HCT116 (cell line): ENCODE measurements around the gene FAM13A. TPM values are rescaled to one million over a fixed set of nuclear protein-coding genes. Genes with fewer than 3 reads are reported as not detected.
"Not testable (repeated sequence)": the region's sequence is repeated elsewhere in the genome, so short reads cannot be mapped to it uniquely, and the experiment has no call there.

ENCODE experiments used
- ATAC-seq: fragments of 200-7000 bp; cut with Tn5 transposase; 2 replicates; pipeline ENCODE4 v1.9.1; 2020; ENCODE audit warnings: mild to moderate bottlenecking, moderate library complexity
- BruUV-seq: library from RNA; stranded (reverse); fragments of 400-500 nt; replicated peaks from 2 replicates; lab custom pipeline; 2021; lab: Mats Ljungman, UMichigan
- CTCF ChIA-PET: fragments of 300-600 bp; sonication (Branson Sonifier 250); formaldehyde crosslinking; loops from one replicate; lab custom pipeline; 2021; ENCODE audit warnings: antibody characterized with exemption; lab: Charles Lee
- POLR2A ChIA-PET: fragments of 300-600, 350-600 bp; sonication (Branson Sonifier 250); formaldehyde crosslinking; loops from one replicate; lab custom pipeline; 2021; ENCODE audit warnings: antibody characterized with exemption; lab: Charles Lee
- RAD21 ChIA-PET, 2 experiments: fragments of 300-600 bp; sonication (Branson Sonifier 250); formaldehyde crosslinking; loops; one replicate each; lab custom pipeline; 2023; ENCODE audit warnings: low total read pairs in 2 of 2; ENCODE audit not compliant: uncharacterized antibody in 2 of 2, unreplicated experiment in 2 of 2, low non-redundant PET in 1 of 2; lab: Charles Lee
- DNase-seq: peaks from one replicate; pipeline ENCODE4 v3.0.0-alpha.2; 2010; ENCODE audit warnings: low read depth, low spot score
- H2AFZ ChIP-seq: fragments of 200-600 bp; shearing (Covaris generic), sonication (generic); 2 replicates; pipeline ENCODE4 v1.6.1; 2017; ENCODE audit warnings: low read depth, mixed run types, mixed read lengths, antibody characterized with exemption, low read length; ENCODE audit not compliant: poor library complexity, severe bottlenecking
- H3K27ac ChIP-seq: 2 replicates; pipeline ENCODE4 v1.5.1; 2012; ENCODE audit warnings: low read depth, low read length
- H3K27me3 ChIP-seq: fragments of 200-600 bp; sonication (generic); 2 replicates; pipeline ENCODE4 v1.6.1; 2016; ENCODE audit warnings: mixed run types, low read length, mixed read lengths; ENCODE audit not compliant: insufficient read depth
- H3K36me3 ChIP-seq, 2 experiments: fragments of 200-500 bp in 1 of 2; fragments of 200-600 bp in 1 of 2; sonication (Bioruptor generic) in 1 of 2; sonication (generic) in 1 of 2; 2 replicates each; pipeline versions ENCODE4 v1.5.1 to v1.6.1; 2014 to 2016; ENCODE audit warnings: low read length in 2 of 2, inconsistent platforms in 1 of 2, mixed read lengths in 1 of 2, mixed run types in 1 of 2; ENCODE audit not compliant: insufficient read depth in 2 of 2, control insufficient read depth in 1 of 2
- H3K4me1 ChIP-seq, 2 experiments: fragments of 200-600 bp in 1 of 2; sonication (generic) in 1 of 2; 2 replicates each; pipeline versions ENCODE4 v1.5.1 to v1.6.1; 2012 to 2017; ENCODE audit warnings: low read length in 2 of 2, inconsistent platforms in 1 of 2, mild to moderate bottlenecking in 1 of 2, mixed read lengths in 1 of 2, mixed run types in 1 of 2, moderate library complexity in 1 of 2; ENCODE audit not compliant: insufficient read depth in 2 of 2, control insufficient read depth in 1 of 2
- H3K4me2 ChIP-seq: fragments of 200-600 bp; sonication (generic); 2 replicates; pipeline ENCODE4 v1.6.1; 2017; ENCODE audit warnings: mixed run types, low read length, mixed read lengths
- H3K4me3 ChIP-seq, 2 experiments: fragments of 200-600 bp in 1 of 2; sonication (generic) in 1 of 2; replicated peaks in 1 of 2; 2 replicates each; pipeline ENCODE4 v1.5.1; 2011 to 2016; ENCODE audit warnings: low read length in 2 of 2, control low read depth in 1 of 2, low read depth in 1 of 2, mild to moderate bottlenecking in 1 of 2, mixed read lengths in 1 of 2, mixed run types in 1 of 2
- H3K79me2 ChIP-seq: fragments of 200-600 bp; sonication (generic); 2 replicates; pipeline ENCODE4 v1.6.1; 2017; ENCODE audit warnings: mild to moderate bottlenecking, mixed run types, low read length, moderate library complexity, mixed read lengths; ENCODE audit not compliant: insufficient read depth
- H3K9ac ChIP-seq: fragments of 200-600 bp; sonication (generic); 2 replicates; pipeline ENCODE4 v1.6.1; 2016; ENCODE audit warnings: low read length, mixed read lengths
- H3K9me2 ChIP-seq: fragments of 200-600 bp; sonication (generic), shearing (Covaris generic); 2 replicates; pipeline ENCODE4 v1.6.1; 2017; ENCODE audit warnings: mixed run types, mild to moderate bottlenecking, moderate library complexity; ENCODE audit not compliant: insufficient read depth
- H3K9me3 ChIP-seq, 2 experiments: fragments of 200-500 bp in 1 of 2; fragments of 200-600 bp in 1 of 2; sonication (Bioruptor generic) in 1 of 2; sonication (generic) in 1 of 2; 2 replicates each; pipeline ENCODE4 v1.6.1; 2014 to 2017; ENCODE audit warnings: low read length in 2 of 2, mixed read lengths in 2 of 2, inconsistent platforms in 1 of 2, low read depth in 1 of 2, mild to moderate bottlenecking in 1 of 2, mixed run types in 1 of 2, moderate library complexity in 1 of 2; ENCODE audit not compliant: control insufficient read depth in 1 of 2, insufficient read depth in 1 of 2
- H4K20me1 ChIP-seq: fragments of 200-600 bp; sonication (generic), shearing (Covaris generic); 2 replicates; pipeline ENCODE4 v1.6.1; 2017; ENCODE audit warnings: mixed run types, mild to moderate bottlenecking, moderate library complexity; ENCODE audit not compliant: insufficient read depth
- EZH2 ChIP-seq: fragments of 200-600 bp; sonication (generic); IDR thresholded peaks from 2 replicates; pipeline ENCODE4 v1.6.1; 2017; ENCODE audit warnings: antibody characterized with exemption, mixed run types
- POLR2AphosphoS5 ChIP-seq: IDR thresholded peaks from 2 replicates; pipeline ENCODE4 v1.6.1; 2011; ENCODE audit warnings: mild to moderate bottlenecking, low read depth, low read length, moderate library complexity
- SIN3A ChIP-seq: IDR thresholded peaks from 2 replicates; pipeline ENCODE4 v1.6.1; 2012; ENCODE audit warnings: low read depth
- SP1 ChIP-seq: IDR thresholded peaks from 2 replicates; pipeline ENCODE4 v1.6.1; 2012; ENCODE audit warnings: low read depth
- ZNF274 ChIP-seq: fragments of 200-500 bp; sonication (Bioruptor generic); IDR thresholded peaks from 2 replicates; pipeline ENCODE4 v1.6.1; 2014; ENCODE audit warnings: mild to moderate bottlenecking, low read depth, low read length, inconsistent platforms
- intact Hi-C: fragments of 100-400 bp; cut with micrococcal nuclease; formaldehyde crosslinking; loops from 2 replicates; pipeline ENCODE4 v1.10.0; 2022
- total RNA-seq: library from RNA; stranded (reverse); gene quantifications from one replicate; pipeline ENCODE4 v1.2.1, GENCODE V29; 2021; ENCODE audit not compliant: unreplicated experiment

Gene FAM13A
- total RNA-seq, 1 experiment from 2014 or later: 17.2 TPM

GRCh38 chr4:88891636-88892035 lies 165.3 kb downstream of the FAM13A start:
- H2AFZ ChIP-seq: no peak overlapping the region
- H3K27ac ChIP-seq: no peak overlapping the region
- H3K27me3 ChIP-seq: no peaks in the 10 kb centered on the region
- intact Hi-C loops: no loop called here
- DNase-seq: no peak
- H3K4me3 ChIP-seq: no peak overlapping the region
- H3K79me2 ChIP-seq: 0 out of 2 replicates have a peak, but pooled peaks cover 3% of the 10 kb centered on the region
- H3K9me2 ChIP-seq: no peaks in the 10 kb centered on the region
- no peak overlapping the region for H3K4me2 ChIP-seq
- no peaks in the 10 kb centered on the region for H3K4me1 ChIP-seq
- H3K9me3 ChIP-seq: no peaks in the 10 kb centered on the region
- CTCF ChIA-PET: no interaction called here
- H3K9ac ChIP-seq: no peak overlapping the region
- no peaks in the 10 kb centered on the region for H3K36me3 ChIP-seq
- no peaks in the 10 kb centered on the region for H4K20me1 ChIP-seq
- no TSS peak for BruUV-seq
- RAD21 ChIA-PET: interaction anchor here in 1 of 2 experiments (0.7 kb wide), 1 partner anchor 218 kb away, joined by 3 read pairs; no protein-coding TSS in a partner anchor
- no peak for ATAC-seq
- POLR2A ChIA-PET: no interaction called here
- TF ChIP-seq SP1 (no peak), EZH2 (no peak), ZNF274 (no peak), POLR2AphosphoS5 (no peak), SIN3A (no peak)

GRCh38 chr4:88887409-88887808 lies 169.6 kb downstream of the FAM13A start:
- intact Hi-C loops, H3K4me1 ChIP-seq, RAD21 ChIA-PET, H3K27ac ChIP-seq, H3K79me2 ChIP-seq, H3K9ac ChIP-seq, H3K27me3 ChIP-seq, H4K20me1 ChIP-seq, H2AFZ ChIP-seq, H3K9me2 ChIP-seq, POLR2A ChIA-PET, BruUV-seq, H3K4me2 ChIP-seq, H3K4me3 ChIP-seq, CTCF ChIA-PET, H3K36me3 ChIP-seq, ATAC-seq, DNase-seq, H3K9me3 ChIP-seq: not testable (repeated sequence)
